Inflammatory macrophage (primary cell): ENCODE data around the gene IGSF22.

Experiments
- DNase-seq, 2 donors: peaks; one replicate each; pipeline ENCODE4 v3.0.0-alpha.2; 2020 to 2022
- total RNA-seq, 18 experiments: gene quantifications; one replicate each; lab custom pipeline; 2026; ENCODE audit warnings: mixed read lengths in 6 of 18, inconsistent platforms in 2 of 18; lab: John Stamatoyannopoulos, UW

IGSF22 gene
- total RNA-seq: 0 to 0.94 (median 0.20) reads per million in 18 experiments

DNA sequence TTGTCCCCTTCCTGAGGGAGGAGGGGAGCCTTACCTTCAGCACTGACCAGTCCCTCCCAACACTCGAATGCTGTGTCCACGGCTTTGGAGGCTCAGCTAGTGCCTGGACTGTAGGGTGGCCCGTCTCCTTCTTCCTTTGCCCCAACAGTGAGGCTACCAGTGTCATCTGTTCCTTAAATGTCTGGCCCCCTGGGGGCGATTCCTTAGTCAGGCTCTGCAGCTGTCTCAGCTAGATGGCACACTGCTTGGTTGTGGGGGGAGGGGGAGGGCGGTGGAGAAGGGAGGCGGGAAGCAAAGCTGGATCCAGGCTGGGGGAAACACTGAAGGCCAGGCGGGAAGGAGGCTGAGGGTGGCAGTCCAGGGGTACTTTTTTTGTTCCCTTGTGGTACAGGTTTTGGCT is at the start of gene IGSF22:
IGSF22 (minus strand) TSS at position 149 of the 400 bp plus-strand sequence. CDS start 1,952 bp downstream, outside the sequence.
- no peak for DNase-seq

DNA sequence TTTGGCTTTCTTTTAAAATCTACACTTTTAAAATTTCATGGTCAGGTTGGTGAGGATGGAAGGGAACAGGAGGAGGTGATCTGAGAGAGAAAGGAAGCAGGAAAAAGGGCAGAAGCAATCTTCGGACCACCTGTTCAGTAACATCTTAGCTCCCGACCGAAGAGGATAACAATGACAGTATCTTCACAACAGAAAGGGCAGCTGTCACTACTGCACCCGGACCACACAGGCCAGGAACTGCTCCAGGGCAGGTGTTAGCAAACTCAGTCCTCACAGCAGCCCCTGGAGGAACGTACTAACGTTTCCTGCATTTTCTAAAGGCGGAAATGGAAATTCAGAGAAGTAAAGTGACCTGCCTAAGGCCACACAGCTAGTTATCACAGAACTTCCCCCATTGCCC is 48.8 kb upstream of the IGSF22 start:
- no peak for DNase-seq

DNA sequence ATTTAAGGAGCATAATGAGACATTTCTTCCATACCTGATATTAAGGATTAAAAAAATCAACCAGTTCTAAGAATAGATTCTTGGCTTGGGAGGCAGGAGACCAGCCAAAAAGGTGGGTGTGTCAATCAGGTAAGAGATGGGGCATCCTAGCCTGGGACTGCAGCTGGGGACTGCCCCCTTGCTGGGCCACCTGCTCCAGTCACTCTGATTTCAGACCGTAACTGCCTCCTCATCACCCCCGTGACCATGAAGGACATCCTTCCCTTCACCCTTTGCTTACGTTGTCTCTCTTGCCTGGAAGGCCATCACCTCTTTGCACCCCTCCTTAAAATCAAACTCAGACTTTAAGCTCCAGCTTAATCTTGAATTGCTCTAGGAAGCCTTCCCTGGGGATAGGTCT is 47.7 kb upstream of the IGSF22 start:
- DNase-seq: no peak

DNA sequence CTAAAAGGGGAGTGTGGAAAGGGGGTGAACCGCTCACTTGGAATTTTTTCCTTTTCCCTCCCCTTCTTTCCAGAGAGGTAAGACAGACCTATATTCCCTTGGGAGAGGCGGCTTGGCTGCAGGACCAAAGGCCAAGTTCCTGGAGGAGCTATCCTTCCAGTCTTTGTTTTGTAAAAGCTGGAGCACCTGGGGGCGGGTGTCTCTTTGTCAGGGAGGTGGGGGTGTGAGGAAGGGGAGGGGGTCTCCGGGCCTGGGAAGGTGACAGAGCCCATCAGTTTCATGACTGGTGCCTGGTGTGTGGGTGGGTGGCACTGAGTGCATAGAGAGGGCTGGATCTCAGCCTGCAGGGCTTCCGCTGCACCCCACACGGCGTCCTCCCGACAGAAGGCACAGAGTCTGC is 47.1 kb upstream of the IGSF22 start:
- DNase-seq: no peak

DNA sequence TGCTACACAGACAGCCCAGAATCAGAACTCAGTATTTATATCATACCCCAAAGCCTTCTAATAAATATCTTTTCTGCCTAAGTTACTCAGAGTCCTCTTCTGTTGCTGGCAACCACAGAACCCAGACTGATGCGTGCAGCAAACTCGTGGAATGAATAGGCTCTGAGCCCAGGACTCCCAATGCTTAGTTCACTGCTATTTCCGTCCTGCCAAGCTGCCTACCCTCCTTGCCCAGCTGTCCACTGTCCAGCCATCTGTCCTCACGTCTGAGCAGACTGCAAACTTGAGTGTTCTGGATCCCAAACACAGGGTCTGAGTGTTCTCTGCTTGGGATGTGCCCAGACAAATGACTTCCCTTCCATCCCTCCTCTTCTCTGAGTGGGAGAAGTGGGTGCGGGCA is 46.2 kb upstream of the IGSF22 start:
- no peak for DNase-seq

DNA sequence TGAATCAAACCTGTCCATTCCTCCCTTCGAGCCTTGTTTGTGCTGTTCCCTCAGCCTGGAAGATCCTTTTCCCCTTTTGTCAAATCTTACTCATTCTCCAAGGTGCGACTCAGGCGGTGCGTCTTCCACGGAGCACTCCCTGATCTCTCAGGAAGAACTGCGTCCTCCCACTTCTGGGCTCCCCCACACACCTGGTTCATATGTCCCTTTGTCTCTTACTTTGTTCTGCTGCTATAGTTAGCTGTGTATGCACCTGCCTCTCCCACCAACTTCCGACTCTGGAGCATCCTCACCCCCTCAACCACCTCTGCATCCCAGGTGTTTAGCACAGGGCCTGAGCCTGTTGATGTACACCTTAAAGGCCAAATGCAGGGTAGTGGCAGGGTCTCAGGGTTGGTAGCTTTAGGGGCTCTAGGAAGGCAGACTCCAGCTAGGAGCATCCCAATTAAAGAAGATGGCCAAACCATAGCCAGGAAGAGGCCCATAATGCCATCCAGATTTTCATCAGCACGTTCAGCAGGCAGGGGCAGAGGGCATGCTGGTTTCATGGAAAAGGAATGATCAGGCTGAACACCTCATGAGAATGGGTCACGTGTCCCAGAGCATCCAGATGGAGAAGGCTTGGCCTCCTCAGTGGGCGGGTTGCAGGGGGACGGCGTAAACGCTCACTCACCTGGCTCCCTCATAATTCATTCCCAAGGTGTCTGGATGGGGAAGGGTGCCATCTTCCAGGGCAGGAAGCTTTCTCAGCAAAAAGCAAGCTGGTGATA is 45.5 kb upstream of the IGSF22 start:
- DNase-seq: no peak

DNA sequence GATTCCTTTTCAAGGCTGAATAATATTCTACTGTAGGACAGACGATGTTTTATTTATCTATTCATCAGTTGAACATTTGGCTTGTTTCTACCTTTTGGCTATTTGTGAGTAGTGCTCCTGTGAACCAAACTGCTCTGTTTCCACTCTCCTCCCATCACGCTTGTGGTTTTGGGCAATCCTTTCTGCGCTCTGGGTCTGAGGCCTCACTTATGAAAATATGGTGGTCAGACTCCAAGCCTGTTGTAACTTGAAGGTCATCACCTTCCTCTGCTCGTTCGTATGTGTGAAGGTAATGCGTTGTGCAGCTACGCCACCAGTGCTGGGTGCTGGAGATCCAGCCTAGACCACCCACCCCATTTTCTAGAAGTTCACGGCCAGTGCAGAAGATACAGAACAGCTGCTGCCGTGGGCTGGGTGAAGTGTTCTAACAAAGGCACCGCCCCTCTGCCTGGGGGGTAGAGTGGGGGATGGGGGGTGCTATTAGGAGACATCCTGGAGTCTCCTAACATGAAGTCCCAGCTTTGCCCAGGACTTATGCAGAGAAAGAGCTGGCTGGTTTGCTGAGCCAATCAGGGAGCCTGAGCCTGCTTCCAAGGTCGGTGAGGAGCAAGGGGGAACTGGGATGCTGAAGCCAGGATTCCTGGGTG is 44.6 kb upstream of the IGSF22 start:
- DNase-seq: no peak

DNA sequence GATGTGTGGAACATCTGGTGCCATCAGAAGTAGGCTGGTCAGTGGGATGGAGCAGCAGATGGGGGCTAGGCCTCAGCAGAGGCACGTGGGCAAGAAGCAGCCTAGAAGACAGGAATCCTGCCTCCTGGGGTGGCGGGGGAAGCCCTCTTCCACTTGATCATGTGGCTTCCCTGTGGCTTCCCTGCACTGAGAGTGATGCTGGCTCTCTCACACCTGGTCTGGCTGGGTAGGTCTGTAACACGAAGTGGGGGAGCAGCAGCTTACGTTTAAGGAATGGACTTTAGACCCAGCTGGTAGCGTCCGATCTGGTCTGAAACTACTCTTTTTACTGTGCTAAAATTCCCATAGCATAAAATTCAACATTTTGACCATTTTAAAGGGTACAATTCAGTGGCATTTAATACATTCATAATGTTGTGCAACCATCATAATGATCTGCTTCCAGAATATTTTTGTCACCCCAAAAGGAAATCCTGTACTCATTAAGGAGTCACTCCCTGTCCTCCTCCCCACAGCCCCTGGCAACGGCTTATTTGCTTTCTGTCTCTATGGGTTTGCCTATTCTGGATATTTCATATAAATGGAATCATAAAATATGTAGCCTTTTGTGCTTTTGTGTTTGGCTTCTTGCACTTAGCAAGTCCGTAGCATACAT is 43.9 kb upstream of the IGSF22 start:
- no peak for DNase-seq

DNA sequence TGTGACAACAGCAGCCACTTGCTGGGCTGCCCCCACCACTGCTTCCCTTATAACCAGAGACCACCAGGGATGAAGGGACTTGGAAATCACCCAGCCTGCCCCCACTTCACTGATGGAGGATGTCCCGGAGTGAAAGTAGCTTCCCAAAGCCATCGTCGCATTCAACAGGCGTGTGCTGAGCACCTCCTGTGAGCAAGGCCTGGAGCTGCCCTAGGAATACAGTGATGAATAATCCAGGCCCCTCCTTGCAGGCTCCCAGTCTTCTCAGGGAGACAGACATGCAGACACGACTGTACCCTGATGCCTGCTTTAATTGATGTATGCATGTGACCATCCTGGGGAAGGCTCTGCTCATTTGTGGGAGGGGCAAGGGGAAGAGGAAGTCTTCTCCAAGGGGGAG is 43.0 kb upstream of the IGSF22 start:
- no peak for DNase-seq

DNA sequence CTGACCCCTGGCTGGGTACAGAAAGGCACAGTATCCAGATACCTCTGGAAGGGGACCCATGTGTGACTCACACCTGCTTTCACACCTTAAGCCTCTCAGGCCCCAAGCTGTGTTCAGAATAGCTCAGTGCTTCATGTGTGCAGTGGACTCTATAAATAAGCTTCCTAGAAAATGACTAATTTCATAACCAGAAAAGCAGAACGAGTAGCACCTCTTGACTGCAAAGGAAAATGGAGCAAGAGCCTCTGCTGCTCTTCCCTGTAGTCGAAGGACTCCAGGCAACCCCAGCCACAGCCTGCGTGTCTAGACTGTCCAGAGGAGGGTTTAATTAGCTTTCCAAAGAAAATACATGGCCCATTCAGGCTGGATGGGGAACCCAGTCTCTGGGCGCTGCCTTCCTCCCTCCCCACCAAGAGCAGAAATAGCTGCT is 42.5 kb upstream of the IGSF22 start:
- peak; percentile 70 to 85 for DNase-seq

DNA sequence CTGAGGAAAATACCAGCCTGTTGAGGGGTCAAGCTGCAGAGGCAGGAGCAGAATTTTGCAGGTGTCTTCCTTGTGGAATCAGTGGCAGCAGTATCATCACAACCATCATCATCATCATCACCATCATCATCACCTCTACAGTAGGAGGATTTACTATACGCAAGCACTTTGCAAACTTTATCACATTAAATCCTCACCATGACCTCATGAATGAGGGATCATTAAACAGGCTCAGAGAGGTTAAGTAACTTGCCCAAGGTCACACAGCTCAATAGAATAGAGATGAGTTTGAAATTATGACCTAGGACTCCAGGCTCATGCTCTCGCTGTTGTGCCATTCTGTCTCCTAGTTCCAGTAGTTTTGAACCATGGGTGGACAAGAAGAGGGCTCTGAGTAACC is 40.0 kb upstream of the IGSF22 start:
- no peak for DNase-seq

DNA sequence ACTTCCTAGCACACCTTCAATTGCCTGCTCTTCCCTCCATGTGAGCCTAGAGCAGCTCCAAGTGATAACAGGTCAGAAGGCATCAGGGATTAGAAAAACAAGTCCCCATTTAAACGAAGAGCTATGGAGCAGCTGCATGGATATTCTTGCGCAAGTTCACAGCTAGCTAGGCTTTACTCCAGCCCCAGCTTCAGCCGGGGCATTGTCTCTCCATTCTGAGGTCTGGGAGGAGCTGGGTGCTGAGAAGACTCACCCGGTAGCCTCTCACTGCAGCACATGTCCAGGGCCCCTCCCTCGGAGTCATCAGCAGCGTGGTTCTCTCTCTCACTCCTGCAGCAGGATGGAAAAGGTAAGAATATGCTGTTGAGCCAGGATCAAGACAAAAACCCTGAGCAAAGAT is 39.6 kb upstream of the IGSF22 start:
- no peak for DNase-seq

DNA sequence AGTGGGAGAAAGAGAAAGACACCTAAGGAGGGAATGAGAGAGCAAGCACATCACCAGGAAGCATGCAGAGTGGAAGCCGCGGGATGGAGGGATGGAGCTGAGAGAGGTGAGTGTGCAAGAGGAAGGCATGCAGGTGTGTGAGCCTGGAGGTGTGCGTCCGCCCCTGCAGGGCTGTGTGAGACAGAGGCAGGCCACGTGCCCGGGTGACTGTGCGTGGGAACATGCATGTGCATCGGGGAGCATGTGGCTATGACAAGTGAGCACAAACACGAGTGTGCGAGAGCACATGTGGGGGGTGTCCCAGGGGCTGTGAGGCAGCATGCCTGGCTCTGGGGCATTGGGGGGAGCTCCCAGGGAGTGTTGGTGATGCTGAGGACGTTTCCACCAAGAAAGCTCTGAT is 35.8 kb upstream of the IGSF22 start:
- DNase-seq: no peak

DNA sequence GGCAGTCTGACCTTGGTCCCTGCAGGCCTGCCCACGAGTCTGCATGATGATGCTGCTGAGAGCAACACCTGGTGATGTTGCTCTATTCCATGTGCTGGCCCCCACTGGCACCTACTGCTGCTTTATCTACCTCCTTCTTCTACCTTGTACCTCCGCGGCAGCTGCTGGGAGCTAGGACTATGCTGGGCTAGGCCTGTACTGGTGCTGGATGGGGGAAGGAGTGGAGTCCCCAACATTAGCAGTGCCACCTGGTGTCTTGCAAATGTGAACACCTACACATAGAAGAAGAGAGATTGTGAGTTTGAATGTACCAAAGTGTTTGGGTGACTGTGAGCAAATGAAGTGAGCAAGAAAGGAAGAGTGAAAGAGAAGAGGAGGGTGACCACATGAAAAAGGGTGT is 35.2 kb upstream of the IGSF22 start:
- DNase-seq: no peak

DNA sequence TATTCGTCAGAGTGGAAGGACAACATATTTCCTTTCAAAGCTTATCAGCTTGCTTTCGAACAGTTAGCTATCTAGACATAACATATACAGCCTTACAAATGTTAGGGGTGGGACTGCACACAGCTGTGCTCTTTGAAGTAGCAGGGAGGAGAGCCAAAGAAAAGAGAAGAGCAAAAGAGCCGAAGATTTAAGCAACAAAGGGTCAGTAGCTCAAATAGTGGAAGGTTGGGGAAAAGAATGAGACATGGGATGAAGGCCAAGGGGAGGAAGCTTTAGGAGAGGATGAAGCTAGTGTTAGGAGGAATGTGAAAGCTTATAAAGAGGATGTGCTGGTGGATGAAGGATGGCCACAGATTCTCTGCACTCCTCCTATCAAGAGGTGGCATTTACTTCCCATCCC is 31.8 kb upstream of the IGSF22 start:
- DNase-seq: no peak

DNA sequence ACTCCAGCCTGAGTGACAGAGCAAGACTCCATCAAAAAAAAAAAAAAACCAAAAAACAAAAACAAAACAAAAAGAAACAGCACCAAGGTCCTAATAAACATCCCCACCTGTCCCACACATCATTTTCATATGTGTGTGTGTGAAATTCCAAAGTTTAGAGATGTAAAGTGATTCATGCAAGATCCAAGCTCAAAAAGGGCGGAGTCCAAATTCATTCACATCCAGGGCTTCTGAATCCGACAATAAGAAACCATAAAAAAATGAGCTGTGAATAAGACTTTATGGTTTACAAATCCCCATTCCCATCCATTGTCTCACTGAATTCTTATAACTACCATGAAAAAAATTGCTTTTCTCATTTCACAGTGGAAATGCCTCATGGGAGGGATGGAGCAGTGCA is 30.9 kb upstream of the IGSF22 start:
- no peak for DNase-seq

DNA sequence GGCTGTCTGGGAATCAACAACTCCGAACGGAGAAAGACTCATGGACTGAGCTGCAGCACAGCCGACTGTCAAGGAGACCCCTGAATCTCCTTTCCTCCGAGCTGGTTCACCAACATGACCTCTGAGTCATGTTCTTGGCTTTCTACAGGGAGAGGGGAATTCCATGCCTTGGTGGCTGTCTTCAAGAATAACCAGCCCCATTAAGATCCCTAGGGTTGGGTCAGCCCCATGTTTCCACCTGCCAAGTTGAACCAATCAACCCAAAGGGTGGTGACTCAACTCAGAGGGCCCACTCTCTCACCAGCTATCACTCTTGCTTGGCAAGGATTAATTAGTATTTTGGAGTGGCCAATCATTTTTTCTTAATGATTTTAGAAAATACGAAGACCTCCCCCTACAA is 28.3 kb upstream of the IGSF22 start:
- DNase-seq: no peak

DNA sequence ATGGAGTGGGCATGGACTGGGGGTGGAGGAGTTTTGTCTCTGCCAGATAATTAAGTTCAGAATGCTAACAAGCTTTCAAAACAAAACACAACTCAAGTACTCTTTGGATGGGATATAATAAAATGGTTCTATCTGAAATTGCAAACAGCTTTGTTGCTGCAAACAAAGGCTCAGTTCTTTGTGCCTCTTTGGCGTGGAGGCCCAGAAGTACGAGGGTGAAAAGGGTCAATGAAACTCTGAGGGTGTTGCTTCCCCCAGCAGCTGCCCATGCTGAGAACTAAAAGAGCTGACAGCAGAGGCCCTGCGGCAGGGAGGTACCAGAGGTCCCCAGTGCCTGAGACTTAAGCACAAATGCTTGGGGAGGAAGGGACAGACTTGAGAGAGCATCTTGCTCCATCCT is 26.5 kb upstream of the IGSF22 start:
- no peak for DNase-seq

DNA sequence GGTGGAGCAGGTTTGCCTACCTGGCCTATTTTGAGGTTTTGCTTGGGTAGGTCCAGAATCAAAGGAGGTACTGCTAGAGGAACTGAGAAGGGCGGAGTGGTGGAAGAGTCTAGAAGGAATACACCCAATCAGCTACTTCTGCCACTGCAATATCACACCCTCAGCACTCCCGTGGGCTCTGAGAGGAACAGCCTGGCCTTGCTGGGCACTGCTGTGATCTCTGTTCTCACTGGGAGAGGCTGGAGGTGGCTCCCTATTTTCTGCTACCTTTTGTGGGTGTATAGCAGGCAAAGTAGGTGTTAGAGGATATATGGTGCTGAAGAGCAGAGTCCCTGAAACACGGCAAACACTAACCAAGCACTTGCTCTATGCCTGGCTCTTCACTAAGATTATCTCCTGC is 25.0 kb upstream of the IGSF22 start:
- DNase-seq: no peak

DNA sequence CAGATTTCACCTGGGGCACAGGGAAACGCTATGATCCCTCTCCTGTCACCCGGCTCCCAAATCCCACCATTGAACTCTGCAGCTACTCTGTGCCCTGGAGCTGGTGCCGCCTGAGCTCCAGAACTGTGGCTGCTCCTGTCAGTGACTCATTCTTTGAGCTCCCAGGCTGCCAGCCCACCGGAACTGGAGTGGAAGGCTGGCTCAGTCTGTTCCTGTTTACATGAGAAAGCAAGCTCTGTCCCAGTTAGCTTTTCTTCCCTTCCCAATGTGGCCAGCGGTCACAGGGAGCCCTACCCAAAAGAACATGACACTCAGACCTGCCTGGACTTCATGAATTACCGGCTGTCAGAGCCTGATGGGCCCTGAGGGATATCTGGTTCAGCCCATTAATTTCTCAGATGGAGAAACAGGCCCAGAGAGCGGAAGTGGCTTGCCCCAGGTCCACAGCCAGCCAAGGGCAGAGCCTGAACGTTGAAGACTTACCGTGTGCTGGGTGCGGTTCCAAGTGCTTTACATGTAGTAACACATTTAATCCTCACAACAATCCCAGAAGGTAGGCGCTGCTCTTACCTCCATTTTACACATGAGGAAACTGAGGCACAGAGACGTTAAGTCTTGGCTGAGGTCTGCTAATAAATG is 23.8 kb upstream of the IGSF22 start:
- peak; percentile 31 to 40 for DNase-seq

DNA sequence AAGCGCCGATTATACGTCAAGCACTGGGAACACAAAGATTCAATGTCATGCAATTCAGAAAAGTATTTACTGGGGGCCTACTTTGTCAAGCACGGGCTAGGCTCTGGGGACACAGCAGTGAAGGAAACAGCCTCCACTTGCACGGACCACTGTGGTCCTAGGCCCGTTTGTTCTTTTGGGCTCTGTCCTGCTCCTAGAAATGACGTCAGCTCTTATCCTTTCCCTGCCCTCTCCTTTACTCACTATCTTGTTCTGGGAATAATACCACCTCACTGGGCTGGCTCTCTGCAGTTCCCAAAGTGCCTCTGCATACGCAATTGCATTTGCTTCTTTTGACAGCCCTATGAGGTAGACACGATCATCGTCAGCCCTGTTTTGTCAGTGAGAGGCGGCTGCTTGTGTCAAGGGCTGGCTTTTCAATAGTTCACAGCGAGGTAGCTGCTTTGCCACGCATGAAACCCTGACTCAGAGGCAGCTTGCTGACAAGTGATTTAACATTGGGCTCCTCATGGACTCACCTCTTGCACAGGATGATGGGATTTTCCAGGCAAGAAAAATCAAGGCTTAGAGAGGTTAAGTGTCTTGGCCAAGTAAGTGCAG is 22.9 kb upstream of the IGSF22 start:
- DNase-seq: no peak

DNA sequence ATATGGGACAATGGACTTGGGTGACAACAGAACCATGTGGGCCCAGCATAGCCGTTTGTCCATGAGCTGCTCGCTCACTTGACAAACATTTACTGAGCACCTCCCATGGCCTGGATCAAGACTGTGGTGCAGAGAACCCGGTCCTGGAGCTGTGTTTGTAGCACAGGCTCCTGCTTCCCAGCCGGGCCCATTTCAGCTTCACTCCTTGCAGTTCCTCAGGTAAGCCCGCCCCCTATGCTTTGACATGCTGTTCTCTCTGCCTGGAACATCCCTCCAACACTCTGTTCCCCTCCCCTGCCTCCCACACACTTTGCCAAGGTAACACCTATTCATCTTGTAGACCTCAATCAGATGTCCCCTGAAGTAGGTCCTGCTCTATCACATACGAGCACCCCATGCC is 19.3 kb upstream of the IGSF22 start:
- DNase-seq: no peak
